NCI-H82 treated with DMSO at 0.1 percent for 48 hours (cell line): ENCODE data around the gene MKNK1.
A peak's percentile ranks its signal among the peaks of the same experiment; 100 is the strongest.

ENCODE experiments used
- DNase-seq: peaks from one replicate; lab custom pipeline; 2025; ENCODE audit not compliant: unreplicated experiment; lab: John Stamatoyannopoulos, UW

Gene MKNK1

DNA sequence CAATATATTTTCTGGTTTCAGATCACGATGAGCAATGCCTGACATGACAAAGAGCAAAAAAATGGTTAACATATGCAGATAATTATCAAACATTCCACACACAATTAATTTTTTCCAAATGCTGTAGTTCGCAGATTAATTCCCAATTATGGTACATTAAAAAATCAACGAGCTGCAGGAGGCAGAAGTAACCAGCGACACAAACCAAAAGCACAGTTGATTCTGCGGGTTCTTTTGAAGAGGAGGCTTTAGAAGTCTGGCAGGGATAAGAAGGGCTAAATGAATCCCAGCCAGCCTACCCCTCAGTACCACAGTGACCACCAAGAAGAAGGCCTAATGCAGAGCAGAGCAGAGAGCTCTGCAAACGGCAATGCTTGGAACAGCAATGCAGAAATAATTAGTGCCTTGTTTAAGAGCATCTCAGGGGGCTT, 35.6 kb downstream of the MKNK1 start:
- DNase-seq: no peak

DNA sequence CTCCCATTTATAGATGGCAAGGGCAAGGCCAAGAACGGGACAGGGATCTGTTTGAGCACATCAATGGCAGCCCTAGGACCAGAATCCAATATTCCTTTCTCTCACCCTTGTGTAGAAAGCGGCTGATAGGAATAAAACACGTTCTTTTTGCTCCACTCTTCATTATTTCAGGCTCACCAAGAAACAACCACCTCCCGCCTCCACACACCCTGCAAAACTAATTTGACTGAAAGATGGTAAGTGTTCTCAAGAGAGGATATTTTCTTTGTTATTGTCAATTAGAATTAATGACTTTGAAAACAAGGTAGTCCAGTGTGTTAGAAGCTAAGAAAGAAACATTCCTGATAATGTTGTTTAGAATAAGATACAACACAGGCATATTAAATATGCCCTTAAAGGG, 40.7 kb downstream of the MKNK1 start:
- DNase-seq: no peak

GRCh38 chr1:46562498-46562897, 41.6 kb downstream of the MKNK1 start:
- DNase-seq: no peak

DNA sequence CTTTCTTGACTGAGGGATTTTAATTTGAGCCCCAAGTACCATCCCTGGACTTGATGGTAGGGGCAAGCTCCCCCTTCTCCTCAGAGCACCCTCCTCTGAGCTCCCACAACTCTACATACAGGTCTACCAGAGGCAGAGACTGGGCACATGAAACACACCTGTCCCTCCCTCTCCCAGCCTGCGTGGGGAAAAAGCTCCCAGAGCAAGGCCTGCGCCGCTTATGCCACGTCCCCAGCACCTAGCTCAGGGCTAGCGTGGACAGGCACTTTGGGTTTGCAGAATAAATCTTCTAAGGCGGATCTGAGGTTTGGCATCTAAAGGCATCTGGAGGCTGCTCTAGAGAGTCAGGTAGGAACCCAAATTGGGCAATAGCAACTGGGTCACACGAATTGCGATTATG, 45.1 kb downstream of the MKNK1 start:
- DNase-seq: no peak

GRCh38 chr1:46558141-46558963, 45.7 kb downstream of the MKNK1 start:
- DNase-seq: no peak

DNA sequence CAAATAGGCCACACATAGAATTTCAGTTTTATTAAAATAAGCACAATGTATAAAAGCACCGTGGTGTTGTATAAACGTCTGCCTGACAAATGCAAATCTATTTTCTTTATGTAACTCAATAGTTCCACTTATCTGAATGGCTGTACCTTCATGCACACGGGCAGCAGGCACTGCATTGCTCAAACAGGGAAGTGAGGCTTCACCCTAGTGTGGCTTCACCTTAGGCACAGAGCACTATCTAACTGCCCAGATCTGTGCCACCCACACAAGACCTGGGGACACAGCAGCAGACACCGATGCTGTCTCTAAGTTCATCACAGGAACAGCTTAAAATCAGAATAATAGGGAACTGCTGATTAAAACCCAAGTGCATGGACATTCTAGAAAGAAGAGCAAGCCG, 46.7 kb downstream of the MKNK1 start:
- DNase-seq: no peak

DNA sequence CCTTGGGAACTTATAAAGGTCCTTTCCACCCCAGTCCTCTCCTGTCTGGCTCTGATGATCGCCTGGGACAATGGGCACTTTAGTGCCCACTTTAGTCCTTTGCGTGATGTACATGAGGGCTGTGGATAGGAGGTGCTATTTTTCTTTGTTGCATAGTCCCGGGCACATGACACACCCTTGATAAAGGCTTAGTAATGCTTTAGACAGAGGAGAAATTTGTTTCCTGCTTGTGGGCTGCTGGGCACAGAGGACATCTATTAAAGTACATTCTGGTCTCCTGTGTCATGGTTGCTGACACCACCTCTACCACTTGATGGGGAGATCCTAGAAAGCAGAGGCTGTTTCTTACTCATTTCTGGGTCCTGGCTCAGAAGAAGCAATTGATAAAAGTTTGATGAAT, 47.2 kb downstream of the MKNK1 start:
- no peak for DNase-seq

- no peak for DNase-seq
Measured at GRCh38 chr1:46555826-46556619, 48.0 kb downstream of the MKNK1 start.

- no peak for DNase-seq
Measured at GRCh38 chr1:46554597-46555381, 49.3 kb downstream of the MKNK1 start.

DNA sequence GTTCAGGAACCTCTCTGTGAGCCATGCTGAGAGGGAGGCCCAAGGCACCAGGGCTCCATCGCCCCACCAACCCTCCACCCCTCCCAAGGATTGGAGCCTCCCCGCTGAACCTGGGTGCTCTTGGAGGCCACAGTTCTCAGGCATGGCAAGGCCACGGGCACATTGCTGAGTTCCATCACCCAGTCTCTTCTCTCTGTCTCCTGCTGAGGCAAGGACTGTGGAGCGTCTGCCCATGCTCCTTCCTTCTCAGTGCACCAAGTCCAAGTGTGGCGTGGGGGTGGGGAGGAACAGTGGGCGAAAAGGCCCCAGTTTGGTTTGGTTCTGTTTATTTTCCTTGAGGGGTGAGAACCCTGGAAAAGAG, 49.9 kb downstream of the MKNK1 start:
- no peak for DNase-seq

- DNase-seq: no peak
Measured at GRCh38 chr1:46553506-46553905, 50.6 kb downstream of the MKNK1 start.

GRCh38 chr1:46552357-46553237, 51.5 kb downstream of the MKNK1 start:
- DNase-seq: no peak

DNA sequence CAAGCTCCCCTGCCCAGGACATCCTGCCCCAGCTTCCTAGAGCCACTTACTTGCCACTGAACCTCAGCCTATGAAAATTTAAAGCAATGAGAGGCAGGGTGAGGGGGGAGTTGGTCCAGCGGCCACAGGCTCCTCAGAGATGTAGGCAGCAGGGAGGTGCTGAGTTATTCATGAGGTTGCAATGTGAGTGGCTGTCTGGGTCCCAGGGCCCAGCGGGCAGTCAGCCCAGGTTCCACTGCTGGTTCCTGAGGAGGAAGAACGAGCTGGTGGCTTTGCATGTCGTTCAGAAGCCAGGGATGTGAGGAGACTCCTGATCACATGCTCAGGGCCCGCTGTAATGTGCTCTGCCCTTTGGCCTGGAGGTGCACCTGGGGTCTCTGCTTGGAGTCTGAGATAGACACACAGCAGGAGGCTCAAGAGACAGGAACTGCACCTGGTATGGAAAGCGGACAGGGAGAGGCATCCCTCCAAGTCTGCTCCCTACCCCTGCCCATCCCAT, 52.4 kb downstream of the MKNK1 start, which contains the start of gene KNCN:
KNCN (minus strand) TSS at position 51 of the 499 bp plus-strand sequence. CDS start 432 bp downstream, outside the sequence.
- no peak for DNase-seq

- no peak for DNase-seq
Measured at GRCh38 chr1:46550751-46551231, 53.3 kb downstream of the MKNK1 start.

- DNase-seq: no peak
Measured at GRCh38 chr1:46549697-46550681, 54.1 kb downstream of the MKNK1 start.

- DNase-seq: peak; percentile 41
Measured at GRCh38 chr1:46547481-46548383, 56.3 kb downstream of the MKNK1 start.

GRCh38 chr1:46546210-46546609, 57.9 kb downstream of the MKNK1 start:
- DNase-seq: no peak

- DNase-seq: no peak
Measured at GRCh38 chr1:46545784-46546183, 58.3 kb downstream of the MKNK1 start.
